Panc1 (cell line): ENCODE measurements around the gene GRPR.

Experiments
- CTCF ChIP-seq: fragments of 450-650 bp; IDR thresholded peaks from 2 replicates; pipeline ENCODE4 v1.5.1; 2017; ENCODE audit warnings: mild to moderate bottlenecking
- POLR2AphosphoS5 ChIP-seq: IDR thresholded peaks from 2 replicates; pipeline ENCODE4 v1.6.1; 2012; ENCODE audit warnings: mild to moderate bottlenecking, low read depth, low read length, moderate library complexity

DNA sequence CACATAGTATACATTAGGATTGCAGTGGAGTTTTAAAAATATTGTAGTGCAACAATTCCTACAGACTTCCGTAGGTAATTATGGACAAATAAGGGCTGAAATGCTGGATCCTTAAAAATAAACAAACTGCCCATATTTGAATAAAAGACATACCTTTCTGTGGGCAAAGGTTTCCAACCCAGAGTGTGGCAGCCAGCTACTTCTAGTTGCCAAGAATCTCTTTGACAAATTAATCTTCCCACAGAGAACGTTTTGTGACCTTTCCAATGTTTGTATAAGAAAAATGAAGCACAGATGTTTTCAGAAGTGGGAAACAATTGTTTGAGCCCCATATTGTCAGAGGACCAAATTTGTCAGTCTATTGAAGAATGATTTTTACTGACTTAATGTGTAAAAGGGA, 21.1 kb downstream of the GRPR start:
- TF ChIP-seq CTCF (no peak), POLR2AphosphoS5 (no peak)
